Measurements from ENCODE around the gene GARIN5A.

Gene GARIN5A

DNA sequence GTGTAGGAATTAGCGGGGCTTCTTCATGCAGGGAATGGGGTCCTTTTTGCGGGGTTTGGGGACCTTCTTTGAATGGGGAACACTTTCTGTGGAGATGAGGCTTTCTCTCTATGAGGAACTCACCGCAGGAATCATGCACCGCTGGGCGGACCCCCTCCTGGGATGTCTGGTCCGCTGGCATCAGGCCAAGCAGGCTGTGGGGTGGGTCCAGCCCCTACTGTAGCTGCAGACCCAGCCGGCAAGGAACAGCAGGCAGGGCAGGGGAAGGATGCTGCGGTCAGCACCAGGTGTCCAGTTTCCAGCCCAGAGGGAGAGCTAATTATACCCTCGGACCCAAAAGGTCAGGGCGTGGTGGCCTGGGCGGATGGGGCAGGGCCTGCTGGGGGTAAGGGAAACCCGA, 42.1 kb downstream of the GARIN5A start:
- DNase-seq (ENCODE audit: low spot score) = no peak

GRCh38 chr19:50433201-50434180, 43.2 kb downstream of the GARIN5A start:
- DNase-seq (ENCODE audit: low spot score) = no peak

DNA sequence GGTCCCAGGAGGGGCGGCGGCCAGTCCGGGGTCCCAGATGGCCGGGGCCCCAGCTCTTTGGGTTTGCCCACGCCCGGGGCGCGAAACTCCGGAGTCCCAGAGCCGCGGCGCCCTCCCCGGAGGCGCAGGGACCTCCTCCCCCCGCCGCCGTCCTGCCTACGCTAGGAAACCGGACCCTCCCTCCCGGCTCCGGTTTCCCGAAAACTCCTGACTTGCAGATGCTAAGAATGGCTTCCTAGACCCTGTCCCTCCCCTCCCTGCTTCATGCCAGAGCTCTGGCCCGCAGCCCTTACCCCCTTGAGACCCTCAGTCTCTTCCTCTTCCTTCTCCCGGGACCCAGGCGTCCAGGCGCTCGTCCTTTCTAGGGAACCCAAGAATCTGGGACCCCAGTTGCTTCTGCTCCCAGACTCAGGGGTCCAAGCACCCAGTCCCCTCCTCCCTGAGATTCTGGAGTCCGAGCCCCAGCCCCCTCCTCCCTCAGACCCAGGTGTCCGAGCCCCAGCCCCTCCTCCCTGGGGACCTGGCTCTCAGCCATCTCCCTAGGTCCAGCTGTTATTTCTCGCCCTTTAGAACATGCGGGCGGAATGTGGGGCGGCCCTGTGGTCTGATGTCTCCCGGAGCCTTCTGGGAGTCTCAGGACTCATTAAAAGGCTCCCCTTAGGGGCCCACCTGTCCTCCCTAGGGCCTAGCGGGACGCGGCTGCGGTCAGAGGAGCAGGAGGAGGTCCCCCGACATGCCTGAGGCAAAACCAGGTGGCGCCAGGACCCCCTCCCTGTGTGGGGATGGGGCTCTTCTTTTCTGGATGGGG, 44.2 kb downstream of the GARIN5A start, which contains the start of gene MYBPC2:
Gene MYBPC2, plus strand, starts transcription at position 672 of the 808 bp plus-strand sequence. Its CDS starts 62 bp downstream, at position 734.
- no peak for DNase-seq (ENCODE audit: low spot score)

DNA sequence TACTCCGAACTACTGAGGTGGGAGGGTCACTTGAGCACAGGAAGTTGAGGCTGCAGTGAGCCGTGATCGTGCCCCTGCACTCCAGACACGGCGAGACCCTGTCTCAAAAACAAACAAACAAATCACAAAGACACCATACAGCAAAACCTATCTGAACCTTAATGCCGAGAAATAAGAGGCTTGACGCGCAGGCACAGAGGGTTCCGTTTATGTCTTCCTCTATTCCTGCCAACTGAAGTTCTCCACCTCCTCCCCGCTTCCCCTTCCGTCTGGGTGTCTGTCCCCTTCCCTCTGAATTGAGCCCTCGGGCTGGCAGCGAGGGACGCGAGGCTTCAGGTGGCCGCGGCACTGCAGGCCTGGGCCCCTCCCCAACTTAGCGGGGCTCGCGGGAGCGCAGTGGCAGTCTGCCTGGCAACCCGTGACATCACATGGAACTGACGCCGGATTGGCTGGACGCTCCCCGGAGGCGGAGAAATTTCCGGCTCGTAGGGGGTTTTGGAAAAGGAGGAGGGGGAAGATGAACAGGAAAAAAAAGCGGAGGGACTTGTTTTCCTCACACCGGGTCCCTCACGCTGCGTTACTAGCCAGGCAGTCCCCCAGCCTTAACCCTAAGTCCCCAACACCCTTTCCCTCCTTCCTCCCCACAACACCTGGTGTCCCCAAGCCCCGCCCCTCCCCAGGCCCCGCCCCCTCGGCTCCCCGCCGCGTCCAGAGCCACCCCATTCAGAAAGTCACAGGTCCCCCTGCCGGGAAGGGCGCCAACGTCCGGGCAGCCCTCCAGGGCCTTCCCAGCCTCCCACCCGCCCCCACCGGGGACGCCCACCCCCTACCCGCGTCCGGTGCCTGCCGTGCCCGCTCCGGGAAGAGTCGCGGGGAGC, 45.1 kb downstream of the GARIN5A start:
- DNase-seq (ENCODE audit: low spot score) = peak; percentile 95

DNA sequence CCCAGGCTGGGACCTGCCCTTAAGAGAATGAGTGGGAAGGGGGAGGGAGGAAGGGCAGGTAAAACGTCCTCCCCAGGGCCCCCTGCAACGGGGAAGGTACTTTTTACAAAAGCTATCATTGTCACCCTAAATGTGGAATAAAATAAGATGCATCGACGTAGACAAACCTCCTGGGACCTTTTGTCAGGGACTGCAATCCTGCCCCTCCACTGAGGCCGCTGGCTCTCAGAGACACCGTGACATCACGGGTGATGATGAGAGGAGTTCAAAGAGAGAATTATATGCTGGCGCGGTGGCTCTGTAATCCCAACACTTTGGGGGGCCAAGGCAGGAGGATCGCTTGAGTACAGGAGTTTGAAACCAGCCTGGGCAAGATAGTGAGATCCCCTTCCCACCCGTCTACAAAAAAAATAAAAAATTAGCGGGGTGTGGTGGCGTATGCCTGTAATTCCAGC, 45.7 kb downstream of the GARIN5A start:
- no peak for DNase-seq (ENCODE audit: low spot score)

DNA sequence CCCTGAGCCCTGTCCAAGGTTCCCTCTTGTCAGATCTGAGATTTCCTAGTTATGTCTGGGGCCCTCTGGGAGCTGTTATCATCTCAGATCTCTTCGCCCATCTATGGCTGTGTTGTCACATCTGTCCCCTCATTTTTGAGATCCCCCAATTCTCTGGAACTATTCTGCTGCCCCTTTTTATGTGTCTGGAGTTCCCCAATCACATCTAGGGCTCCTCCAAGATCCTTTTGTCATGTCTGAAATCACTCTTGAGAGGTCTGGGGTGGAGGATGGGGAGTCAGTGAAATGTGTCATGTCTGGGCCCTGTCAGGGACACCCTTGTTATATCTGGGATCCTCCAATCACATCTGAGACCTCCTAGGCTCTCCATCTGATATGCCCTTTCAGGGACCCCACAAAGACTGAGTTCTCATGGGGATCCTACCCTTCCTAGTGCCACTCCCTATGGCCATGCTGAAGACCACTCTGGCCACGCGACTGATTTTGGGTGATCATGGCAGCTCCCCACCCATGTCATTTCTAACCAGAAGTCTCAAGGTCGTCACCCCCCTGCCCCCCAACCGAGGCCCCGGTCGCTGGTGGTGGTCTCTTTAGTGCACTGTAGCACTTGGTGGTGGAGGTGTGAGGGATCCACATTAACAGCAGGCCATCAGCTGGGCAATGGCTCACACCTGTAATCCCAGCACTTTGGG, 47.7 kb downstream of the GARIN5A start:
- no peak for DNase-seq (ENCODE audit: low spot score)

DNA sequence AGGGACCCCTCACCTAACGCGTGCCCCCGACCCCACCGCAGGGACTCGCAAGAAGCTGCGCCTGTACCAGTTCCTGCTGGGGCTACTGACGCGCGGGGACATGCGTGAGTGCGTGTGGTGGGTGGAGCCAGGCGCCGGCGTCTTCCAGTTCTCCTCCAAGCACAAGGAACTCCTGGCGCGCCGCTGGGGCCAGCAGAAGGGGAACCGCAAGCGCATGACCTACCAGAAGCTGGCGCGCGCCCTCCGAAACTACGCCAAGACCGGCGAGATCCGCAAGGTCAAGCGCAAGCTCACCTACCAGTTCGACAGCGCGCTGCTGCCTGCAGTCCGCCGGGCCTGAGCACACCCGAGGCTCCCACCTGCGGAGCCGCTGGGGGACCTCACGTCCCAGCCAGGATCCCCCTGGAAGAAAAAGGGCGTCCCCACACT, 48.6 kb downstream of the GARIN5A start:
- DNase-seq (ENCODE audit: low spot score) = peak; percentile 81

DNA sequence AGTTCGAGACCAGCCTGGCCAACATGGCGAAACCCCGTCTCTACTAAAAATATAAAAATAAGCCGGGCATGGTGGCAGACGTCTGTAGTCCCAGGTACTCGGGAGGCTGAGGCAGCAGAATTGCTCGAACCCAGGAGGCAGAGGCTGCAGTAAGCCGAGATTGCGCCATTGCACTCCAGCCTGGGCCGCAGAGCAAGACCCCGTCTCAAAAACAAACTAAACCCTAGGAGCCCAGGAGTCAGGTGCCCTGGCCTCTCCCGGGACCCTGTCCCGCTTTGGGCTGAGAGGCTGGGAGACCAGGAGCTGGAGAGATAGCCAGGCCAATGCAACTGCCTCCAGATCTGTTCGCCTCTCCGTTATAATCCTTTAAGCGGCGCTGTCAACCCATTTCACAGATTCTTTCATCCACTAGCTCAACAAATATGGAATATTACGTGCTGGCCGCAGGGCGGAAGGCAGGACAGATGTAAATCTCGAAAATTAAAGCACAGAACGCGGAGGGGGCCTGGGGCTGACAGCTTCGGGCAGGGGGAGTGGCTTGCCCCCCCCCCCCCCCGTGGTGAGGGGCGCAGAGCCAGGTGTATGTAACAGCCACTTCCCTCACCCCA, 49.2 kb downstream of the GARIN5A start:
- no peak for DNase-seq (ENCODE audit: low spot score)

- no peak for DNase-seq (ENCODE audit: low spot score)
Measured at GRCh38 chr19:50425581-50425980, 51.1 kb downstream of the GARIN5A start.

DNA sequence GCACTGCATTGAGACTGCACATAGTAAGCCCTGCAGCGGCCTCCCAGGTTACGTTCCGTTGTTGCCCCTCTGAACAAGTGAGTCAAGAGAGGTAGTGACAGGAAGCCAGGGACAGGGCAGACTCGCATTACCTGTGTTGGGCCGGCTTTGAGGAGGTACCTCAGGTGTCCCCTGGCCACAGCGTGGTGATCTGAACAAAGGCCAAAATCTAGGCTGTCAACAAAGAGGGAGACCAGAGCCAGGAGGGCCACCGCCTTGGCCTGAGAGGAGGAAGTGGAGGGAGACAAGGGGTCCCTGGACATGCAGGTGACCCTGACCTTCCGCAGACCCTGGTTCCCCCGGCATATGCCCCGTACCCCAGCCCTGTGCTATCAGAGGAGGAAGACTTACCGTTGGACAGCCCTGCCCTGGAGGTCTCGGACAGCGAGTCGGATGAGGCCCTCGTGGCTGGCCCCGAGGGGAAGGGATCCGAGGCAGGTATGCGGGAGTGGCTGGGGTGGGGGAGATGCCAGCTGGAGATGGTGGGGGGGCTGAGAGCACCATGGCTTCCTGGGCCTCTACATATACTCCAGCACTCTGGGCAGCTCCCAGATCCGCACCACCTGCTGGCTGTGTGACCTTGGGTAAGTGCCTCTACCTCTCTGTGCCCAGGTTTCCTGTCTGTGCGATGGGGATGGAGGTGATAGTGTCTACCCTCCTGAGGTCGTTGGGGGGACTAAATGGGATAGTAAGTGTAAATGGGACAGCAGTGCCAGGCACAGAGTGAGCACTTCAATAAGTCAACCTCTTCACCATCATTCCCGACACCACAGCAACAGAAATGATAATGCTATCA, 53.2 kb downstream of the GARIN5A start:
- no peak for DNase-seq (ENCODE audit: low spot score)

GRCh38 chr19:50422397-50423278, 54.0 kb downstream of the GARIN5A start:
- no peak for DNase-seq (ENCODE audit: low spot score)

GRCh38 chr19:50420808-50421207, 55.8 kb downstream of the GARIN5A start:
- DNase-seq (ENCODE audit: low spot score) = no peak

DNA sequence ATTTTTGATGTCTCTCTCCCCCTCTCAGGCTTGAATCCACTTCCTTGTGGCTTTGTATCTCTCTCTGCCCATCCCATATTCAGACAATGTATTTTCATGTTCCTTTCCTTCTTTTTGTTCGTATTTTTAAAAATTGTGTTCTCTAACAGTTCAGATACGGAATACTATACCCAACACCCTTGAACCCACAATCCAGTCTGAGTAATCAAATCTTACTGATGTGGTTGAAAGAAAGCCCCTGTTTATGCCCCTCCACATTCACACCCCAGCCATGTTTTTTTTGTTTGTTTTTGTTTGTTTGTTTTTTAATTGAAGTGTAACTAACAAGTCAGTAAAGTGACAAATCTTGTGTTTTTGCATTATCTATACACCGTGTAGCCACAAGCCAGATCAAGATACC, 56.5 kb downstream of the GARIN5A start:
- no peak for DNase-seq (ENCODE audit: low spot score)

GRCh38 chr19:50419580-50420035, 57.0 kb downstream of the GARIN5A start:
- DNase-seq (ENCODE audit: low spot score) = no peak

DNA sequence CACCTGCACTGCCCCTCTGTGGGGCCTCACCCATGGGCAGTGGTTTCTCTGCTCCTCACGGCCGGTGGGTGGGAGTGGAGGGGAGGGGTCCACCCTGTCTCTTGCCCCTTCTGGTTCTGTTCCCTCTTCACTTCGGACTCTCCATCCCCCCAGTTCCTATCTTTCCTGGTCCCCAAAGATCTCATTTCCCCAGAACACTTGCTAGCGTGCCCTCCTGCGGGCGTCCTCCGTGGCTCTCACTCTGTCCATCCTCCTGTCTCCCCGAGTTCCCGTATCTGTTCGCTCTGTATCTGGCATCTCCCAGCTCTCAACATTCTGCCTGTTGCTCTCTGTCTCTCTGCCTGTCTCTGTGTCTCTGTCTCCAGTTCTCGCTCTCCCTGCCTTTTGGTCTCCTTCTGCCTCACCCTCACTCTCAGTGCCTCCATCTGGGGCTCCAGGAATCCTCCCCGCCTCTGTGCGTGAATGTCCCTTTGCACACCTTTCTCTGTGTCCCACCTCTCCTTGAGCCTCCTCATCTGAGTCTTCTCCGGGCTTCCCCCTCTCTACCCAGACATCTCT, 57.5 kb downstream of the GARIN5A start:
- DNase-seq (ENCODE audit: low spot score) = no peak

- DNase-seq (ENCODE audit: low spot score) = no peak
Measured at GRCh38 chr19:50418176-50419021, 58.2 kb downstream of the GARIN5A start, which contains the start of gene SPIB. Gene SPIB (plus strand): TSS chr19:50418938. CDS start chr19:50418963, 25 bp downstream.
